Head of caudate nucleus (tissue), 42 donors: Measurements from ENCODE around the gene WWOX.
"Not testable (repeated sequence)": the region's sequence is repeated elsewhere in the genome, so short reads cannot be mapped to it uniquely, and the experiment has no call there.

Experiments
- DNase-seq, 42 donors: peaks; one replicate each; pipeline versions ENCODE4 v3.0.0 to v3.0.0-alpha.2; 2020 to 2021; ENCODE audit warnings: mixed read lengths in 7 of 42
- intact Hi-C: fragments of 100-400 bp; cut with DNase I; formaldehyde crosslinking; loops from one replicate; pipeline ENCODE4 v1.15.0; 2022

Gene WWOX

DNA sequence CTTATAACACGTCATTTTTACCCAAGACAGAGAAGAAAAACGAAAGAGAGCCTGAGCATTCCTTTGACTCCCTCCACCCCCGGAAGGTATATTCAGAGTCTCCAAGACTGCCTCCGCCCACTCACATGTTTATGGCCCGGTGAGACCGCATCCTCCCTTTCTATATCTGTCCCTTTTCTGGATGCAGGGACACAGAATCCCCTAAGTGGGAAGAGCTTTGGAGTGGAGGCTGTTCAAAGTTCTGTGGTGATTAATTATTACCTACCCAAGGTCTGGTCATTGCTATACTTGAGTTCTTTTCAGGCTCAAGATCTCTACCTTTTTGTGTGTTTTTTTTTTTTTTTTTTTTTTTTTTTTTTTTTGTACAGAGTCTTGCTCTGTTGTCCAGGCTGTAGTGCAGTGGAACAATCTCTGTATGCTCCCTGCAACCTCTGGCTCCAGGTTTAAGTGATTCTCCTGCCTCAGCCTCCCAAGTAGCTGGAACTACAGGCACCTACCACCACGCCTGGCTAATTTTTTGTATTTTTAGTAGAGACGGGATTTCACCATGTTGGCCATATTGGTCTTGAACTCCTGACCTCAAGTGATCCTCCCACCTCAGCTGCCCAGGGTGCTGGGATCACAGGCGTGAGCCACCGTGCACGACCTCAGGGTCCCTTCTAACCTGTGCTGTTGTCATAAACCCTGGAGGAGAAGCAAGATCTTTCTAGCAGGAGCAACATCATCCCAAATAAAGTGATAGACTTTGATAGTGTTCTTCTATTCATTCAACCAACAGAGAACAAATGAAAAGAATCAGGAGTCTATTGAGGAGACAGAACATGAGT is 407.1 kb downstream of the WWOX start:
- intact Hi-C loops = loop anchor here (10.0 kb wide), 1 partner anchor 98 kb away; no protein-coding TSS in a partner anchor
- DNase-seq = no peak

DNA sequence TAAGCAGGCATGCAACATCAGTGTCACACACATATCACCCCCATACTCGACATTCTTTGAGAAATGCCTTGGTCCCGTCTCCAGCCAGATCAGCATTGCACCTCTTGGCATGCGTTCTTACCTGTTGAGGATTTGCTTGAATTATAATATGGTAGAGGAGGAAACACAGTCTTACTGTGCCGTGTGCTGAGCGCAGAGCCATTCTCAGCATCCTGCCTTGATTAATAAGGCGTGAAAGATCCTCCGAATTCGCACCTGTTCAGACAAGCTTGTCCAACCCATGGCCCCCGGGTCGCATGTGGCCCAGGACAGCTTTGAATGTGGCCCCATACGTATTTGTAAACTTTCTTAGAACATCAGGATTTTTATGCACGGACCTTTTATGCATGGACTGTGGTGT is 408.1 kb downstream of the WWOX start:
- intact Hi-C loops = loop anchor here (10.0 kb wide), 1 partner anchor 97 kb away; no protein-coding TSS in a partner anchor

DNA sequence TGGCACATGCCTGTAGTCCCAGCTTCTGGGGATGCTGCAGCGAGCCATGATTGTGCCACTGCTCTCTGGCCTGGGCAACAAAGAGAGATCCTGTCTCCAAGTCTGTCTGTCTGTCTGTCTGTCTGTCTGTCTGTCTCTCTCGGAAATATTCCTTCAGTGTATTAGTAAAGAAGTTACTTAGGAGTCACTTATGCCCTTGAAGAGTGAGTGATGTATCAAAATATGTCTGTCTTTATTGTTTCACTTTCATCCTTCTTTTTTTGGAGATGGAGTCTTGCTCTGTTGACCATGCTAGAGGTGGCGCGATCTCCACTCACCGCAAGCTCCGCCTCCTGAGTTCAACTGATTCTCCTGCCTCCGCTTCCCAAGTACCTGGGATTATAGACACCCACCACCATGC is 410.5 kb downstream of the WWOX start:
- intact Hi-C loops = loop anchor here (10.0 kb wide), 1 partner anchor 95 kb away; no protein-coding TSS in a partner anchor
- no peak for DNase-seq

More for the DNA sequence above, 408.1 kb downstream of the WWOX start:
- no peak for DNase-seq

DNA sequence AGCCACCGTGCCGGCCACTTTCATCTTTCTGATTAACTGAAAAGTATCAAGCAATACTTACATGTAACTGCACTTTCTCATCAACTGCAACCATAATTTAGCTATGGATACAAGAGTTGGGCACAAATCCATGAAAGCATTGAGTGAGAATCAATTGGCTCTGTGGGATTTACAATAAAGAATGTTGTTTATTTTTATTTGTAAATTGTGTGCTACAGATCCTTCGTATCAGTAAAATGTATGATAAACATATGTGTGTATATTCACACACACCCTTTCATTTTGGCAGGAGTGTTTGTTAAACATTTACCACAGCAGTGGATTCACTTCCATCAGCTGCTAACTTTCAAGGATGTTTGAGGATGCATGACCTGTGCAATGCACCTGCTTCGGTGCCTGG is 411.0 kb downstream of the WWOX start:
- intact Hi-C loops = no loop called here
- DNase-seq = no peak

DNA sequence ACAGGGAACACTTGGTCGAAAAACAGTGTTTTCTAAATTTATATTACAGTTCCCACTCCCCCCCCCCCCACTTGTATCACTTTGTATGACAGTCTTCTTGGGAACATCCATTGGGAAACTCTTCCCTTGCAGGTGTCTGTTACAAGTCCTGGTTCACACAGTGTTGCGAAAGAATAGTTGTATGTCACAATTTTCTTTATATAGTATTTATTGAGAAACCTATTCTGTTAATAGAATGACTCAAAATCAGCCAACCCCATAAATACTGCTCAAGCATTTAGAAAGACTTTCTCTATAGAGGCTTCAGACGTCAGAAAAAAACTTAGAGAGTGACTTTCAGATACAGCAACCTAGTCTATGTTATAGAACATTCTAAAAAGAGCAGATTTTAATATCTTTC is 414.4 kb downstream of the WWOX start:
- intact Hi-C loops = no loop called here
- DNase-seq = no peak

DNA sequence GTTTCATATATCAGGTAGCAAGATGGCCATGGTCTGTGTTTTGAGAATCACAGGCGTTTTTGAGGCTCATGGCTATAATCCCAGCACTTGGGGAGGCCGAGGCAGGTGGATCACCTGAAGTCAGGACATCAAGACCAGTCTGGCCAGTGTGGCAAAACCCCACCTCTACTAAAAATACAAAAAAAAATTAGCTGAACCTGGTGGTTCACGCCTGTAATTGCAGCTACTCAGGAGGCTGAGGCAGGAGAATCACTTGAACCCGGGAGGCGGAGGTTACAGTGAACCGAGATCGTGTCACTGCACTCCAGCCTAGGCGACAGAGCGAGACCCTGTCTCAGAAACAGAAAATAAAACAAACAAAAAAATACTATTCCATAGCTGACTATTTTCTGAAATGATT is 415.4 kb downstream of the WWOX start:
- DNase-seq, intact Hi-C loops: not testable (repeated sequence)

DNA sequence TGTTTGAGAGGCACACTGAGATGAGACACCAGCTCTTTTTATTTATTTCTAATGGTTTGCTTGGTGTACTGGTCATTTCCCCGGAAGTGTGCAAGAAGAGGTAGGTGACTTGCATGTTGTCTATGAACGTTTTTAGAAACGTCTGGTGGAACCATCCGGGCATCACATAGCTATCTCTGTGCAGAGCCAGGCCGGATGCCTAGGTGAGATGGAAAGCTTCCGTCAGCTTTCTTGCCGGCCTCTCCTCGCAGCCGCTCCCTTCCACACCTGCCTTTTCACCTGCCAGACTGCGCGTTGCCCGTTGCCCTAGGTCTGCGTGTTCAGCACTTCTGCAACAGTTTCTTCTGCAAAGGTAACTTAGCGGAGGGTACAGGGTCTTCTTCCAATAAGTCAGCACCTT is 416.0 kb downstream of the WWOX start:
- no peak for DNase-seq
- intact Hi-C loops = no loop called here

DNA sequence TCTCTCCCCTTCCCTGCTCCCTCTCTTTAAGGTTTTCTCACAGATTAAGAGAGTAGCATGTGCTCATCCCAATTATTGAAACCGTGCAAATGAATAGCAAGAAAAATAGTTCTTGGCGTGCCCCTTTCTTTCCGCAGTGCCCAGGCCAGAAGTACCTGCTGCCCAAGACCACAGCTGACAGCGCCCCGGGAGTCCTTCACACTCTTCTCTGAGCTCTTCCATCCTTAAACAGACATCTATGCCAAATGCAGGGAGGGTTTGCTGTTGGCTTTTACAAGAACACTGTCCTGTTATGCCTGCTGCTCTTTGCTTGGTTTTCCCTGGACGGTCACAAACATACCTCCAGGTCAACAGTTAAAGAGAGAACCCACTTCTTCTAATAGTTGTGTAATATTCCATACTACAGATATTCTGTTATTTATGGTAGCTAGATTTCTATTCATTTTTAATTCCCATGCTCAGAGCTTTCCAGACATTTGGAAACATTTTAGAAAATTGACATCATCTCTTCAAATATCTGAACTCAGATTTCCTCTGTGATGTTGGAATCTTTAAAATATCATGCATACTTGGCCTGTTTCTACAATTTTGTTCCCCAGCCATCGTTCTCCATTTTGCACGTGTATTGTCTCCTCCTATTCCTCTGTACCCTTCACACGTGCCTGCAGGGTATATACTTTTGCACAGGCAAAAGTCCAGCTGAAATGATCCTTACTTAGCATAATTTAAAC is 416.7 kb downstream of the WWOX start:
- intact Hi-C loops = no loop called here
- DNase-seq = no peak

DNA sequence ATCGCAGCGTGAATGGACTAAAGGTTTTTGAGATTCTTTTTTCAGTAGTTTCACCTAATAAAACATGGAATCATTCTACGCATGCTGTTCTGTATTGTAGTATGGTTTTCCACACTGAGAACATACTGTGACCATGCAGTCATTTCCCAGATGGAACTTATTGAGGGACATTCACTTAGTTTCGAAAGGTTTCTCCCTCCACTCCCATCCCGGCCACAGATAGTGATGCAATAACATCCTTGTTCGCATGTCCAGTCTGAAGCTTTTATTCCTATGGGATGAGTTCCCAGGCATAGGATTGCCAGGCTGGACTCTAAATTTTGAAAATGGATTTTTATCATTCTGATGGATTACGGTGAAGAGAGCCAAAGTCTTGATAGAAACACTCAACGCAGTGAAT is 420.4 kb downstream of the WWOX start:
- intact Hi-C loops = no loop called here
- no peak for DNase-seq

DNA sequence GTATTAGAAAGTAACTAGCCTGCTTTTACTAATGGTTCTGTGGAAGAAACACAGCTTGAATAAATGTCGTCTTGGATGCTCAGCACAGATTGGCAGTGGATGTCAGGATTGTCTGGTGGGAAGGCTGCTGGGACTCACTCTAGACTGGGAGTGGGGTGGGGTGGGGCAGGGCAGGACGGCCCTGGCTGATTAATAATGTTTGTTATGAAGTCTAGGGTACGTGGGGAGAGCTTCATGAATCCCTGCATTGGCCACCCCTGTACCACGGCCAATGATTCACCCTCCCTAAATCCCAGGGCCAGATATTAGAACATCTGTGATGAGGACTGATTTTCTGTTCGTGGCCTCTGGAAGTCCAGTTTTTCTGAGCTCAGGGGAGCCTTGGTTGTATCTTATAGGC is 421.0 kb downstream of the WWOX start:
- intact Hi-C loops = no loop called here
- no peak for DNase-seq

DNA sequence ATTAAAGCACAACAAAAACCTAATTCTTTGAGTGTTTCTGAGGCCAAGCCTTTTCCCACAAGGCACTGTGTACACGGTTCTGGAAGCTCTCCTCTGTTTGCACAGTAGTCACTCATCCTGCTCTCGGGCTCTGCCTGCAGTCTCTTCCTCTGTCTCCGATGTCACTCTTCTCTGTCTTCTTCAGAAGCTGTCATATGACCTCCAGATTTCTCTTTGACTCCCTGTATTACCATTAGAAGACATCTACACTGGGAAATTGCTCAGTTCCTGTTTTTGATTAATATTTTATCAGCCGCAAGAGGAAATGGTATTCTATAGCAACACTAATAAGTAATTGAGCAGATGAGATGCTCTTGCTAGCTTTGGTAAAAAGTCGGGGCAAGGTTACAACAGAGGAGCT is 422.9 kb downstream of the WWOX start:
- intact Hi-C loops = no loop called here
- DNase-seq = no peak

DNA sequence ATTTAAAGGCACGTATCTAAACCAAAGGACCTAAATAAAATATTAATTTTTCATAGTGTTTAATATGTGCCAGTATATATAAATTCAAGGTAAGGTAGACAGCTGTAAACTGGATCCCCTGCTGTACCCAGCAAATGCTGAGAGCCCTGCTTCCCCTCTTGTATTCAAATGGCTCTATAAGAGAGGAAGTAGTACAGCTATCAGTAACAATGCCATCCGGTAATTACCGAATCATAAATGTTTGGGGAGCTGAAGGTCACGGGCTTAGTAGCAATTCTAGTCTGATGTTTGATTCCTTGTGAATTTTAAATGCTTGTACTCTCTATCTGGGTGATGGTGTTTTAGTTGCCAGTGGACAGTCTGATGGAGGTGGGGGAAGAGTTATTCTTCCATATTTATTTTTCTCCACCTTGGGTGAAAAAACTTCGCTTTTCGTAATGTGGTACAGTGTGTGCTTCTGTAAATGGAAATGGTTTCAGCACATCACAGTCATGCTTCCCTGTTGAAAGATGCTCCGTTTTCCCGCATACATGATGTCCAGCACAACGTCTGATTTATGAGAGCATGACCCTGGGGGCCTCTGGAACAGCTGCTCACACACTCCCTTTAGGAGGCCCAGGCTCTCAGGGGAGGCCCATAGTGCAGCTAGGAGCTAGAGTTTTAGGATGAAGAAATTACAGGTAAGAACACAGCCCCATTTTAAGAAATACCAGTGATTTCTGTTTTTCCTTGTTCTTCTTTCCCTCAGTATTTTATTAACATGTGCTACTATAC is 423.9 kb downstream of the WWOX start:
- no peak for DNase-seq
- intact Hi-C loops = no loop called here

DNA sequence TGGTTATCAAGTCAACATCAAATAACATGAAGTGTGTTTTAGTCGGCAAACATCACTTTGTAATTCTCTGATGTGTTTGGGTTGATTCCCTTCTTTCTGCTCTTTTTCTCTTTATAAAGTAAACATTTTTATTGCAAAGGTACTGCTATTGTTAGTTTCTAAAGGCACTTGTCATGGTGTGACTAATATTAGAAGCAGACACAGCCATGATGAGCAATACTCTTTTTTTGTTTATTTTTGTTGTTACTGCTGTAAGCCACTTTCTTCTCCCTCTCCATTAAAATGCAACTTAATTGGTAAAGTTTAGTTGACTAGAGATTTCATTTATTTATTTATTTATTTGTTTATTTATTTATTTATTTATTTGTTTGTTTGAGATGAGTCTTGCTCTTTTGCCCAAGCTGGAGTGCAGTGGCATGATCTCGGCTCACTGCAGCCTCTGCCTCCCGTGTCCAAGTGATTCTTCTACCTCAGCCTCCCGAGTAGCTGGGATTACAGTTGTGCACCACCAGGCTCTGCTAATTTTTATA is 424.7 kb downstream of the WWOX start:
- no peak for DNase-seq
- intact Hi-C loops = no loop called here

DNA sequence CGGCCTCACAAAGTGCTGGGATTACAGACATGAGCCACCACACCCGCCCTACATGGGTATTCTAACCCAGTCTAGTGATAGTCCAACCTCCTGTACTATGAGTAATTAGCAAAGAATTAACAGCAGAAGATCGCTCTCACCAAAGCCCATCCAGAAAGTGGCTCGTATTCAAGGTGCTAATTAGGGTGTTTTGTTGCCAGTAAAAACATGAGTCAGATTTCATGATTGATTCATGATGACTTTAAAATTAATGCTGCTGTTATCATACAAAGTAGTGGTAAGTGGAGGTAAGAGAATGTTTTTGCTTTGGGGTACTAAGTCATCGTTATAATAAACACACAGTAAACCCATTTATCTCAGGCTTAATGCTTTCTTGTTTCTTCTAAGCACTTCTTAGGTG is 428.8 kb downstream of the WWOX start:
- intact Hi-C loops = no loop called here
- no peak for DNase-seq

DNA sequence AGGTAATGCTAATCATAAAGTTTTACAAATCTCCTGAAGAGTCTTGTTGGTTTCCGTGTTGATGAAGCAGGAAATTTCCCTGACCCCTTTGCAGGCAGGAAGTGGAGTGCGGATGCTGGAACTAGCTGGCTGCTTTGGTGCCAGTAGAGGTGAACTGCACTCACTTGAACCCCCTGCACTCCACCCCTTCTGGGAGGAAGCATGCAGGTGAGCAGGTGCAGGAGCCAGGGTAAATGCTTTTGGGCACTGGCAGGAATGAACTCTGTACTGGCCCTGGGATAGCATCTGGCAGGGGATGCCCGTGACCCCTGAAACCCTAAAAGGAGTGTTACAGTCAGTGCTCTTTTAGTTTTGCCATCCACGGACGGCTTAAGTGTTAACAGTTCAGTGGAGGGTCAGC is 430.4 kb downstream of the WWOX start:
- no peak for DNase-seq
- intact Hi-C loops = no loop called here

DNA sequence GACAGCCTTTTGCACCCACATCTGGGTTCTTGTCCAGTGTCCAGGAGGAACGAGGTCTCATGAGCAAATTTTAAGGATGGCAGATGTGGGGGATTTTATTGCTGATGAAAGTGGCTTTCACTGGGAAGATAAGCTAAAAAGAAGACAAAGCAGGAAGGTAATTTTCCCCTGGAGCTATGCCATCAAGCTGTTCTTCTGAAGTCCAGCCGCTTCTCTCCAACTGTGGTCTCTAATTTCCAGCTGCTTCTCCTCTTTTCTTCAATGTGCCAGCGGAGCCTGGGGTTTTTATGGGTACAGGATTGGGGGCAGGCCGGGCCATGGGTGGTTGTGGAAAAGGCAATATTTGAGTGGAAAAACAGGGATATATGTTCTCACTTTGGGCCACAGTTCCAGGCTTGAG is 430.8 kb downstream of the WWOX start:
- intact Hi-C loops = no loop called here
- DNase-seq = no peak

DNA sequence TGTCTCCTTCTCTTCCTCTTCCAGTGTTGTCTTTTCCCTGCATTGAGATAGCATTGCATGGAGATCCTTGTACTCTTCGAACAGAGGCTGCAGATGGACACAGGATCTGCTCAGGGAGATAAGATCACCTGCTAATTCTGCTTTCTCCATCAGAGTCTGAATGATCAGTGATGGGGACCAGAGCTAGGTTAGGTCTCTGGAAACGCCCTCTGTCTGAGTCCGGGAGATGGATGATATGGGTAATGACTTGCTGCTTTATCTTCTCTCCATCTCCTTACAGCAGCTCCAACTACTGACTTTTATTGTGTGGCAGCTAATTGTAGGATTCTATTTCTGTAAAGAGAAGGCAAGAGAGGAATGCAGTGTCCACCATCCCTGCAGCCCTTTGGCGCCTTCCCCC is 435.6 kb downstream of the WWOX start:
- intact Hi-C loops = no loop called here
- DNase-seq = no peak

DNA sequence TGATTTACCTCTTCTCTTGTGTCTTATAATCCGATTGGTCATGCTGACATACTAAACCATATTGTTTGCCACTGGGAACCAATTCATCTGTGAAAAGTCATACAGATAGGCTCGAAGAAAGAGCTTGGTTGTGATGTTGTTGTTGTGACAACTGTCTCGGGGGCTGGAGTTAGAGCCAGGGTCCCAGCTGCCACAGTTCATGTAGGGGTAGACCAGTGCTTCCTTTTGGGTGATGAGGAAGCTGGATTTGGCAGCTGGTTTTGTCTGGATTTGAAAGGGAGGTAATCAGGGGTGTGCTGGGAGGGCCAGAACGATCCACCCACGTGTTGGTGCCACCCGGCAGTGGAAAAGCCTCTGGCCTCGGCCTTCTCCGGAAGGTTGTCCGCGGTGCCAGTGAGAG is 438.1 kb downstream of the WWOX start:
- intact Hi-C loops = no loop called here
- no peak for DNase-seq

DNA sequence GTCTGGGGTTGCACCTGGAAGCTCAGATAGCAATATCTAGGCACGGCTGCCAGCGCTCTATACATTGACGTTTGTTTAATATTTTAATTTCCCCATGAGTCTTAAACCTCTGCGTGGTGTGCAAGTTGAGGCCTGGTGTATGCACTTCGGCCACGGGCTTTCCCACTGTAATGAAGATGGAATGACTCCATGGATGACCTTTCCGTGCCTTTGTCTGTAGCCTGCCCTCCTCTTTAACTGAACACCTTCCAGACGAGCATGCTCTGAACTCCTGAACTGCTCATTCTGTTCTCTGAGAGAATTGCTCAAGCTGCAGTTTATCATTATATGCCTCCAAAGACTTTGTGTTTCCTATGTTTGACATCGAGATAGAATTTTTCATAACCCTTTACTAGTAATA is 438.8 kb downstream of the WWOX start:
- no peak for DNase-seq
- intact Hi-C loops = no loop called here

DNA sequence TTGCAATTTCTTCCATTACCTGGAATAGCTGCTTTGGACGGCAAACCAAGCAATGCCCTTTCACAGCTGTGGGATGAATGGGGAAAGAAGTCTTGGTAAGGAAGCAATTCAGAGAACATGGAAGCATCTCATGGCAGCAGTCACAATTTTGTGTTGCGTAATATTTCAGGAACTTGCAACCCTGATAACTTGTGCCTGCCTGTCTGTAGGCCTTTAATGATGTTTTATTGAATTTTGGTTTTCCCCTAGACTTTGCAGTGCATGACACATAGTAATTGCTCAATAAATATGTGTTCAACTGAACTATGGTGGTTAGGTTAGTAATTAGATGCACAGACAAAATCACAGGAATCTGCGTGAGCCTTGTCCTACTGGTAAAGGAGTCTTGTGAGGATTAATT is 439.5 kb downstream of the WWOX start:
- intact Hi-C loops = no loop called here

More for the DNA sequence above, 439.5 kb downstream of the WWOX start:
- DNase-seq = no peak
